ENCODE results near the gene OTOA. TPM values are rescaled to one million over a fixed set of nuclear protein-coding genes. Genes with fewer than 3 reads are reported as not detected.
"Not testable (repeated sequence)": the region's sequence is repeated elsewhere in the genome, so short reads cannot be mapped to it uniquely, and the experiment has no call there.

Gene OTOA
- total RNA-seq, 4 donors from 2014 or later = 0.40 TPM; not detected in 3

- Histone ChIP-seq H3K27me3 (no peaks in the 10 kb centered on the region), H3K4me3 (no peak overlapping the region), H3K9me3 (no peaks in the 10 kb centered on the region), H3K4me1 (peaks cover 36% of the 10 kb centered on the region), H3K36me3 (peaks cover 11% of the 10 kb centered on the region), H3K27ac (no peak overlapping the region)
- DNase-seq (ENCODE audit: low spot score in 2 of 2) = no peak
- 73% methylated on average over 5 of the region's 5 CpGs for WGBS
- TF ChIP-seq EP300 (IDR thresholded peaks at IDR 0.05) (no peak), POLR2A (IDR thresholded peaks at IDR 0.05) (no peak), CTCF (IDR thresholded peaks at IDR 0.05) (no peak)
These were observed 35.0 kb upstream of the OTOA start for GRCh38 chr16:21628772-21629171.

GRCh38 chr16:21629616-21630539 is 33.9 kb upstream of the OTOA start:
- Histone ChIP-seq H3K4me1 (peaks cover 36% of the 10 kb centered on the region), H3K27ac (peak overlapping the region; percentile 68)
- H3K36me3 ChIP-seq; H3K9me3 ChIP-seq; H3K4me3 ChIP-seq; DNase-seq (ENCODE audit: low spot score in 2 of 2); H3K27me3 ChIP-seq: not testable (repeated sequence)
- WGBS = 98% methylated on average over 25 of the region's 37 CpGs

GRCh38 chr16:21630866-21631265 is 32.9 kb upstream of the OTOA start:
- not testable (repeated sequence) for H3K9me3 ChIP-seq; H3K4me3 ChIP-seq; DNase-seq (ENCODE audit: low spot score in 2 of 2); H3K36me3 ChIP-seq; H3K27me3 ChIP-seq
- peak overlapping the region; percentile 68 for H3K27ac ChIP-seq
- peaks cover 36% of the 10 kb centered on the region for H3K4me1 ChIP-seq
- 63% methylated on average over 6 of the region's 6 CpGs for WGBS

GRCh38 chr16:21631376-21631775 is 32.4 kb upstream of the OTOA start:
- Histone ChIP-seq H3K27ac (peak overlapping the region; percentile 68), H3K4me1 (peaks cover 34% of the 10 kb centered on the region)
- WGBS = 68% methylated on average over 8 of the region's 8 CpGs
- H3K27me3 ChIP-seq; H3K36me3 ChIP-seq; DNase-seq (ENCODE audit: low spot score in 2 of 2); H3K4me3 ChIP-seq; H3K9me3 ChIP-seq: not testable (repeated sequence)

- not testable (repeated sequence) for H3K9me3 ChIP-seq; H3K27me3 ChIP-seq; H3K4me3 ChIP-seq; DNase-seq (ENCODE audit: low spot score in 2 of 2); H3K36me3 ChIP-seq
- WGBS = 79% methylated on average over 5 of the region's 5 CpGs
- H3K27ac ChIP-seq = peak overlapping the region; percentile 68
- H3K4me1 ChIP-seq = peaks cover 29% of the 10 kb centered on the region
These were observed 31.7 kb upstream of the OTOA start for GRCh38 chr16:21631951-21632575.

- no peak overlapping the region for H3K27ac ChIP-seq
- no peak for TF ChIP-seq POLR2A (IDR thresholded peaks at IDR 0.05)
- peaks cover 23% of the 10 kb centered on the region for H3K4me1 ChIP-seq
- peaks cover 4% of the 10 kb centered on the region for H3K36me3 ChIP-seq
- no peak for DNase-seq (ENCODE audit: low spot score in 2 of 2)
- WGBS = 86% methylated on average over 5 of the region's 5 CpGs
- no peak overlapping the region for H3K4me3 ChIP-seq
- H3K27me3 ChIP-seq = no peaks in the 10 kb centered on the region
- H3K9me3 ChIP-seq = no peaks in the 10 kb centered on the region
These were observed 29.6 kb upstream of the OTOA start for GRCh38 chr16:21634216-21634615.

GRCh38 chr16:21635694-21636093 is 28.1 kb upstream of the OTOA start:
- H3K9me3 ChIP-seq; DNase-seq (ENCODE audit: low spot score in 2 of 2); H3K36me3 ChIP-seq; H3K4me3 ChIP-seq; H3K27me3 ChIP-seq; H3K27ac ChIP-seq: not testable (repeated sequence)
- 97% methylated on average over 9 of the region's 9 CpGs for whole genome bisulfite sequencing
- peaks cover 15% of the 10 kb centered on the region for H3K4me1 ChIP-seq

- H3K9me3 ChIP-seq = no peaks in the 10 kb centered on the region
- no peaks in the 10 kb centered on the region for H3K27me3 ChIP-seq
- peaks cover 4% of the 10 kb centered on the region for H3K36me3 ChIP-seq
- H3K27ac ChIP-seq = no peak overlapping the region
- H3K4me1 ChIP-seq = peaks cover 10% of the 10 kb centered on the region
- 93% methylated on average over 36 of the region's 37 CpGs for WGBS
- no peak overlapping the region for H3K4me3 ChIP-seq
- DNase-seq (ENCODE audit: low spot score in 2 of 2) = no peak
- TF ChIP-seq POLR2A (IDR thresholded peaks at IDR 0.05) (no peak), EP300 (IDR thresholded peaks at IDR 0.05) (no peak), CTCF (IDR thresholded peaks at IDR 0.05) (no peak)
These were observed 26.5 kb upstream of the OTOA start for GRCh38 chr16:21637032-21637968.
